Thyroid gland (tissue), 4 donors: ENCODE measurements around the gene FLNA.

Experiments used
- CTCF ChIP-seq, 6 experiments: fragments of 200-600 bp in 3 of 6; fragments of 450-650 bp in 3 of 6; sonication (generic) in 3 of 6; IDR thresholded peaks; one replicate each; pipeline ENCODE4 v1.5.1; 2016 to 2019; ENCODE audit warnings: antibody characterized with exemption in 6 of 6, mild to moderate bottlenecking in 2 of 6, inconsistent platforms in 1 of 6, moderate library complexity in 1 of 6
- POLR2A ChIP-seq, 2 donors: fragments of 450-650 bp; IDR thresholded peaks; one replicate each; pipeline ENCODE4 v1.6.1; 2017; ENCODE audit warnings: antibody characterized with exemption in 2 of 2, mild to moderate bottlenecking in 2 of 2, moderate library complexity in 1 of 2

GRCh38 chrX:154349979-154350378, 24.5 kb downstream of the FLNA start:
- TF ChIP-seq CTCF (IDR thresholded peaks at IDR 0.05): no peak
- TF ChIP-seq POLR2A (IDR thresholded peaks at IDR 0.05): no peak
